MCF 10A (cell line): Measurements from ENCODE around the gene UTP4. TPM values are rescaled to one million over a fixed set of nuclear protein-coding genes. Genes with fewer than 3 reads are reported as not detected.
A peak's percentile ranks its signal among the peaks of the same experiment; 100 is the strongest.
"Not testable (repeated sequence)": the region's sequence is repeated elsewhere in the genome, so short reads cannot be mapped to it uniquely, and the experiment has no call there.

ENCODE experiments used
- BruUV-seq: library from RNA; stranded (reverse); fragments of 400-500 nt; replicated peaks from 2 replicates; lab custom pipeline; 2021; lab: Mats Ljungman, UMichigan
- CTCF ChIA-PET: fragments of 300-600 bp; sonication (Branson Sonifier 250); formaldehyde crosslinking; extraction: SDS; loops from one replicate; lab custom pipeline; 2021; ENCODE audit warnings: antibody characterized with exemption, inconsistent platforms; lab: Yijun Ruan, JAX
- POLR2A ChIA-PET: fragments of 300-600, 350-650 bp; sonication (Branson Sonifier 250); formaldehyde crosslinking; extraction: SDS; loops from one replicate; lab custom pipeline; 2020; ENCODE audit warnings: antibody characterized with exemption, inconsistent platforms; lab: Yijun Ruan, JAX
- DNase-seq: peaks from one replicate; pipeline ENCODE4 v3.0.0-alpha.2; 2018; ENCODE audit not compliant: unreplicated experiment
- H3K27ac Mint-ChIP-seq: one replicate; pipeline ENCODE4 v1.8.0; 2022; ENCODE audit warnings: mild to moderate bottlenecking, low read depth, mixed read lengths; ENCODE audit not compliant: unreplicated experiment
- H3K27me3 Mint-ChIP-seq: one replicate; pipeline ENCODE4 v1.8.0; 2022; ENCODE audit warnings: mixed read lengths; ENCODE audit not compliant: insufficient read depth, unreplicated experiment
- H3K36me3 Mint-ChIP-seq: one replicate; pipeline ENCODE4 v1.8.0; 2022; ENCODE audit warnings: mild to moderate bottlenecking, moderate library complexity, mixed read lengths; ENCODE audit not compliant: insufficient read depth, unreplicated experiment
- H3K4me1 Mint-ChIP-seq: one replicate; pipeline ENCODE4 v1.8.0; 2022; ENCODE audit warnings: mixed read lengths; ENCODE audit not compliant: insufficient read depth, unreplicated experiment
- H3K4me3 Mint-ChIP-seq: one replicate; pipeline ENCODE4 v1.8.0; 2022; ENCODE audit warnings: mild to moderate bottlenecking, moderate library complexity, mixed read lengths; ENCODE audit not compliant: unreplicated experiment
- H3K9me3 Mint-ChIP-seq: one replicate; pipeline ENCODE4 v1.8.0; 2022; ENCODE audit warnings: mixed read lengths; ENCODE audit not compliant: unreplicated experiment
- CTCF ChIP-seq: fragments of 200-600 bp; IDR thresholded peaks from one replicate; pipeline ENCODE4 v1.8.0; 2022; ENCODE audit warnings: antibody characterized with exemption, mild to moderate bottlenecking; ENCODE audit not compliant: unreplicated experiment
- intact Hi-C: fragments of 100-400 bp; cut with micrococcal nuclease; formaldehyde crosslinking; loops from 2 replicates; pipeline ENCODE4 v1.14.1; 2022
- total RNA-seq: library from RNA; stranded (reverse); gene quantifications from 2 replicates; pipeline ENCODE4 v1.2.3, GENCODE V29; 2022

Gene UTP4
- total RNA-seq, 1 experiment from 2014 or later: 97.1 TPM

GRCh38 chr16:69131839-69132423, 518 bp upstream of the UTP4 start:
- intact Hi-C loops: no loop called here
- no peak for TF ChIP-seq CTCF
- Mint-ChIP-seq H3K4me3 (peak overlapping the region; percentile 87), H3K4me1 (peaks cover 20% of the 10 kb centered on the region), H3K27me3 (no peaks in the 10 kb centered on the region), H3K27ac (peak overlapping the region; percentile 87), H3K9me3 (no peaks in the 10 kb centered on the region), H3K36me3 (peaks cover 57% of the 10 kb centered on the region)
- peak; percentile 71 for DNase-seq
- ChIA-PET CTCF (interaction anchor here (0.7 to 1.9 kb wide), 5 partner anchors 8 to 154 kb away, joined by 3 to 13 read pairs (median 3); no protein-coding TSS in a partner anchor), POLR2A (interaction anchor here (0.7 to 3.0 kb wide), 21 partner anchors 8 to 603 kb away, joined by 3 to 24 read pairs (median 5); partner anchors contain the start of genes HAS3, SNTB2, TANGO6 and VPS4A)
- BruUV-seq: no TSS peak

- no peak for TF ChIP-seq CTCF
- ChIA-PET POLR2A (interaction anchor here (0.6 to 3.0 kb wide), 37 partner anchors 9 to 605 kb away, joined by 3 to 24 read pairs (median 4); partner anchors contain the start of genes HAS3, PDF, SNTB2 and TANGO6), CTCF (interaction anchor here (0.6 to 1.9 kb wide), 12 partner anchors 10 to 605 kb away, joined by 3 to 13 read pairs (median 3); no protein-coding TSS in a partner anchor)
- H3K36me3 Mint-ChIP-seq: peaks cover 69% of the 10 kb centered on the region
- peak overlapping the region; percentile 87 for H3K27ac Mint-ChIP-seq
- peak overlapping the region; percentile 87 for H3K4me3 Mint-ChIP-seq
- H3K4me1 Mint-ChIP-seq: peaks cover 20% of the 10 kb centered on the region
- intact Hi-C loops: no loop called here
- H3K27me3 Mint-ChIP-seq: no peaks in the 10 kb centered on the region
- no peak for DNase-seq
- BruUV-seq: no TSS peak
- H3K9me3 Mint-ChIP-seq: no peaks in the 10 kb centered on the region
Measured at GRCh38 chr16:69133373-69133954, 1.0 kb downstream of the UTP4 start.

- CTCF ChIA-PET: interaction anchor here (0.6 kb wide), 1 partner anchor 14 kb away, joined by 3 read pairs; no protein-coding TSS in a partner anchor
- H3K9me3 Mint-ChIP-seq: no peaks in the 10 kb centered on the region
- no peak for DNase-seq
- no peak overlapping the region for H3K4me3 Mint-ChIP-seq
- TF ChIP-seq CTCF: no peak
- no TSS peak for BruUV-seq
- H3K27me3 Mint-ChIP-seq: no peaks in the 10 kb centered on the region
- H3K36me3 Mint-ChIP-seq: peaks cover 88% of the 10 kb centered on the region
- peaks cover 13% of the 10 kb centered on the region for H3K4me1 Mint-ChIP-seq
- POLR2A ChIA-PET: no interaction called here
- no peak overlapping the region for H3K27ac Mint-ChIP-seq
- intact Hi-C loops: no loop called here
Measured at GRCh38 chr16:69138608-69139007, 6.2 kb downstream of the UTP4 start.

- H3K27me3 Mint-ChIP-seq, POLR2A ChIA-PET, H3K4me1 Mint-ChIP-seq, H3K9me3 Mint-ChIP-seq, intact Hi-C loops, H3K4me3 Mint-ChIP-seq, DNase-seq, H3K27ac Mint-ChIP-seq, BruUV-seq: not testable (repeated sequence)
- H3K36me3 Mint-ChIP-seq: peaks cover 95% of the 10 kb centered on the region
- CTCF ChIA-PET: interaction anchor here (0.6 to 2.3 kb wide), 3 partner anchors 11 to 36 kb away, joined by 3 to 9 read pairs (median 3); no protein-coding TSS in a partner anchor
Measured at GRCh38 chr16:69139464-69139863, 7.0 kb downstream of the UTP4 start.
